H1 (cell line): ENCODE measurements around the gene PGBD4. TPM values are rescaled to one million over a fixed set of nuclear protein-coding genes. Genes with fewer than 3 reads are reported as not detected.

Experiments
- JUN ChIP-seq: IDR thresholded peaks from 2 replicates; pipeline ENCODE4 v1.6.1; 2011; ENCODE audit warnings: low read depth, mild to moderate bottlenecking, improper control_type of control experiment, low read length
- RBBP5 ChIP-seq: IDR thresholded peaks from 2 replicates; pipeline ENCODE4 v1.7.1; 2012; ENCODE audit warnings: low read depth, mild to moderate bottlenecking, inconsistent platforms, low read length, moderate library complexity, borderline replicate concordance
- ZNF274 ChIP-seq: IDR thresholded peaks from 2 replicates; pipeline ENCODE4 v1.7.0; 2012; ENCODE audit warnings: low read length, borderline replicate concordance; ENCODE audit errors: extremely low read depth
- polyA plus RNA-seq, 7 experiments: library from polyadenylated mRNA; depleted of rRNA in 3 of 7; stranded (reverse) in 5 of 7; unstranded in 2 of 7; fragments of >200 nt in 5 of 7; fragments of 200-250 nt in 2 of 7; gene quantifications; 1 replicate in 5 of 7; 2 replicates in 1 of 7; 4 replicates in 1 of 7; pipeline versions ENCODE4 v1.2.1 to v1.2.3, GENCODE V29; 2011 to 2013; ENCODE audit warnings: missing spikeins in 2 of 7, mixed read lengths in 2 of 7
- total RNA-seq: library from RNA; stranded (reverse); fragmentation: NEBNext Ultra II Directional; extraction: Animal tissue kit (Norgen Biotek cat#: 25700); gene quantifications from 2 replicates; pipeline ENCODE4 v1.2.1, GENCODE V29; 2021
- TF ChIP-seq, protein P1 (sequence below), 3 experiments: IDR thresholded peaks; 1 replicate in 2 of 3; 2 replicates in 1 of 3; pipeline versions ENCODE4 v1.5.1 to v1.6.1; 2011; ENCODE audit warnings: low read length in 3 of 3, mild to moderate bottlenecking in 3 of 3, inconsistent platforms in 2 of 3, low read depth in 1 of 3, moderate library complexity in 1 of 3; ENCODE audit not compliant: insufficient read depth in 1 of 3; ENCODE audit errors: control extremely low read depth in 1 of 3

PGBD4 gene
- total and polyA plus RNA-seq, 2 of the 8 experiments (the other 6 are each of a cell fraction or from before 2014, with no cell fraction given), result 0.68 to 0.76 TPM

DNA sequence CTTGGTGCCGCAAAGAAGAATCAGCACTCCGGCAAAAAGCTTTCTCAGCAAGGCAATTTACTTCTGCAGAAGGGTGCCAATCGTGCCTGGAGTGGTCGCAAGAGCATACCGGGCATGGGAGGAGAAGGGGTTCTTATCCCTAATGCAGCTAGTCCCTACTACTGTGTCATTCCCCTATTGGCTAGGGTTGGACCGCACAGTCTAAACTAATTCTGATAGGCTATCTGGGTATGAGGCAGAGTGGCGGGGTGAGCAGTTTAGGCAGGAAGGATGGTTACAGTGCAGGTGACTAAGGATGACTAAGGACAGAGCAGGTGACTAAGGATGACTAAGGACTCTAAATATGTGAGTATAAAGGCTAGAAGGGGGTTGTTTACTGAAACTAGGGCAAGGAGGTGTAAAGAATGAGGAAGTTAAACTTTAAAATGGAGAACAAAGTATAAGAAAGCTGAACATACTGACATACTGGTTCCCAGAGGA lies 52.9 kb downstream of the PGBD4 start (continued):
- TF ChIP-seq, protein P1, sequence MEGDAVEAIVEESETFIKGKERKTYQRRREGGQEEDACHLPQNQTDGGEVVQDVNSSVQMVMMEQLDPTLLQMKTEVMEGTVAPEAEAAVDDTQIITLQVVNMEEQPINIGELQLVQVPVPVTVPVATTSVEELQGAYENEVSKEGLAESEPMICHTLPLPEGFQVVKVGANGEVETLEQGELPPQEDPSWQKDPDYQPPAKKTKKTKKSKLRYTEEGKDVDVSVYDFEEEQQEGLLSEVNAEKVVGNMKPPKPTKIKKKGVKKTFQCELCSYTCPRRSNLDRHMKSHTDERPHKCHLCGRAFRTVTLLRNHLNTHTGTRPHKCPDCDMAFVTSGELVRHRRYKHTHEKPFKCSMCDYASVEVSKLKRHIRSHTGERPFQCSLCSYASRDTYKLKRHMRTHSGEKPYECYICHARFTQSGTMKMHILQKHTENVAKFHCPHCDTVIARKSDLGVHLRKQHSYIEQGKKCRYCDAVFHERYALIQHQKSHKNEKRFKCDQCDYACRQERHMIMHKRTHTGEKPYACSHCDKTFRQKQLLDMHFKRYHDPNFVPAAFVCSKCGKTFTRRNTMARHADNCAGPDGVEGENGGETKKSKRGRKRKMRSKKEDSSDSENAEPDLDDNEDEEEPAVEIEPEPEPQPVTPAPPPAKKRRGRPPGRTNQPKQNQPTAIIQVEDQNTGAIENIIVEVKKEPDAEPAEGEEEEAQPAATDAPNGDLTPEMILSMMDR (IDR thresholded peaks at IDR 0.05; ENCODE audit: control extremely low read depth in 1 of 3, insufficient read depth in 1 of 3, low read depth in 1 of 3, low read length in 3 of 3), result no peak
- TF ChIP-seq ZNF274, result no peak
- no peak for TF ChIP-seq JUN
- no peak for TF ChIP-seq RBBP5
